Hindlimb muscle (tissue), 1 donor: ENCODE results near the gene SRGAP2C. TPM values are rescaled to one million over a fixed set of nuclear protein-coding genes. Genes with fewer than 3 reads are reported as not detected.
"Not testable (repeated sequence)": the region's sequence is repeated elsewhere in the genome, so short reads cannot be mapped to it uniquely, and the experiment has no call there.

ENCODE experiments used
- DNase-seq: peaks from one replicate; pipeline ENCODE4 v3.0.0-alpha.2; 2013
- polyA plus RNA-seq: library from polyadenylated mRNA; unstranded; fragments of 120-200 nt; gene quantifications from one replicate; pipeline ENCODE4 v1.2.1, GENCODE V29; 2013; ENCODE audit not compliant: insufficient read length

Gene SRGAP2C
- polyA plus RNA-seq, 1 donor = 35.3 TPM

DNA sequence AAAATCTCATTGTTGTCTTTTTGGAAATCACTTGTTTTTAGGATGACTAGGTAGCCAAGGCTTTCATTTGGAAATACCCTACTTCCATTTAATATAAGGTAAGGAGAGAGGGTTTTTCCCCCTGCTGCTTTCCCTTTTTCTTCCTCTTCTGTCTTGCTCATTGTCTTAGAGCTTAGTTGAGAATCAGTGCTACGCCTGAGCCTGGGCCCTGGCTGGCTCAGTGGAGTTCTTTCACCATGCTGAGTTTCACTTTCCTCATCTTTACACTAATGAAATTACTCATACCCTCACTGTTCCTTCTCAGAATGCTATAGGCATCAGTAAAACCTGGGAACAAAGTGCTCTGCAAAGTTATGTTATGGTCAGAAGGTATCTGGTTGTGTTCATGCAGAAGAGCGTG, 154.8 kb downstream of the SRGAP2C start:
- not testable (repeated sequence) for DNase-seq

DNA sequence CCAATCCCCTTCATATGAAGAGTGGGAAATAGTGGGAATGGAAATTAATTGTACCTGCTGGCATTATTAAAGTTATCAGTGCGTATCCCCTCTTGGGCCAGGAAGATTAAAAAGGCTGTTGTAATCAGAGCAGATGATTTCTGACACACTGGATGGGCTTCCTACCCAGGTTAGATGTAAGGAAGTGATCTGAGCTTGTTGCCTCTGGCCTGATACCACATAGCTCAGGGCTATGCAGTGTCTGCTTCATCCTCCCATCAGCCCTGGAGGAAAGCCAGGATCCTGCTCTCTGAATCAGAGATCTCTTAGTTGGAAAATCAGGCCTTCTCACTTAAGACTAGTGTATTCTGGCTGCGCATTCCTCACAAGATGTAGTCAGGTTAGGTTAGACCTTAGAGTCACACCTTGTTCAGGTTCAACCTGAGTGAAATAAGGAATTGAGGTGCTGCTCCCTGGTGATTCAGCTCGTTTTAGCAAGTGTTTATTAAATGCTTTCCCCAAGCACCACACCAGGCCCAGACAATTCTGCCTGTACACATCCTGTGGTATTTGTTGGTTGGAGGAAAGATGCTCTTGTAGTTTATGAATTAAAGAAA, 158.6 kb downstream of the SRGAP2C start:
- not testable (repeated sequence) for DNase-seq

- not testable (repeated sequence) for DNase-seq
Observed at GRCh38 chr1:121344355-121344754, 159.6 kb downstream of the SRGAP2C start.

DNA sequence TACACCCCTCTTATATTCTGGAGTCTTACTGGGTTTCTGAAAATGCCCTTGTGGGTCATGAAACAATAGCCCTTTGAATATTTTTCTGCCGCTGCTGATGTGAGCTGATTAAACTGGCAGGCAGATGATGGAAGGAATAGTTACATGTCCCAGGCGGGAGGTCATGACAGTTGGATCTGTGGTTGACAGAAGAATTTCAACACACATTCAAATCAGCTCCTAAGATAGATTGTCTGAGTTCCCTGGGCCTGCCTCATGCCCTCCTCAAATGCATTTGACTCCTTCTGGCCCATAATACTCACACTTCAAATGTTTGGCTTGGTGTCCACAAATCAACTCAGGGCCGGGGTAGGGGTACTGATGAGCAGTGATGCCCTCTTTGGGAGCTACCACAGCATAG, 161.9 kb downstream of the SRGAP2C start:
- DNase-seq = not testable (repeated sequence)

- not testable (repeated sequence) for DNase-seq
Observed at GRCh38 chr1:121347476-121347875, 162.7 kb downstream of the SRGAP2C start.

DNA sequence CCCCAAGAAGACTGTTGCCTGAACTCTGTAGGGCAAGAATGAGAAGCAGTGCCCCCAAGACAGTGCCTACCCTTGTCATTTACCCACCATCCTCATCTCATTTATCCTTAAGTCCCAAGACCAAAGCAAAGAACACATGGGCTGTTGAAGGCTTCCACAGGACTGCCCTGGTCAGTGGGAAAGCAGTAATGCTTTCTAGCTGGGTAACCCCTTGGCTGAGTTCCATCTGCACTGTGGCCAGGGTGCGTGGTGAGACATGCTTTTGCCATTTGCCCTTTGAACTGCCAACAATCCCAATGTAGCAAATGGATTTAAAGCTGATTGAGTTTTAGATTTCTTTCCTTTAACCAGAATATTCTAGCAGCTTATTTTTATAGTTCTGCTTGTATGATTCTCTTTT, 163.3 kb downstream of the SRGAP2C start:
- DNase-seq = not testable (repeated sequence)

GRCh38 chr1:121349332-121349967, 164.7 kb downstream of the SRGAP2C start:
- not testable (repeated sequence) for DNase-seq

GRCh38 chr1:121355711-121356420, 171.1 kb downstream of the SRGAP2C start:
- not testable (repeated sequence) for DNase-seq

DNA sequence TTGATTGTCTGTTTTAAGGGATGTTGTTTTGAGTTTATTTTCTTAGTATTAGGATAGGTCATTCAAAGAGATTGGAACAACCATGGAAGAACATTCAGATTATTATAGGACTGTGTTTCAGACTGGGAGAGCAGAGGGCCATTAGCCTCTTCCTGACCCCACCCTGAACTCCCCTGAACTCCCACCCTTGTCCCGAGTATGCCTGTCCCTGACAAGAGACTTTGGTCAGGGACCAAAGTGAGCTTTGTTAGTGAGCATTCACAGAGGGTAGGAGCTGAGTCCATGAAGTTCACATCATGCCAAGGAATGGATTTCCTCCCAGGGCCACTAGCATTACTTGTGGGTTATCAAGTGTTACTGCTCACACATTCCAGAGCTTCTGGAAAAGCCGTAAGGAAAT, 172.0 kb downstream of the SRGAP2C start:
- not testable (repeated sequence) for DNase-seq

DNA sequence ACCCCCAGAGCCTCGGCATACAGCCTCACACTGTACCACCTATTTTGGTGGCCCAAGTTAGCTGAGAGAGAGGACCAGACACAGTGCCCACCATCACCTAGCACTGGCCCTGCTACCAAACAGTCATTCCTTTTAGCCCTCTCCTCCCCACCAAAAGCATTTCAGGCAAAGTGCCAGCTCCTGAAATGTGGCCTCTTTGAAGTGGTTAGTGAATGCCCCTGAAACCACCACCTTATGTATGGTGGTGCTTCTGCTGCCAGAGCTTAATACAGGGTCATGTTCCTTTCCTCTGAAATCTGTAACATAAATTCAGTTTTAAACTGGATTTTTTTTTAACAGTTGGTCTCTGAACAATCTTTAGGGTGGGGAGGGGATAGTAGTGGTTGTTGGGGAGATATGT, 175.8 kb downstream of the SRGAP2C start:
- DNase-seq = not testable (repeated sequence)

DNA sequence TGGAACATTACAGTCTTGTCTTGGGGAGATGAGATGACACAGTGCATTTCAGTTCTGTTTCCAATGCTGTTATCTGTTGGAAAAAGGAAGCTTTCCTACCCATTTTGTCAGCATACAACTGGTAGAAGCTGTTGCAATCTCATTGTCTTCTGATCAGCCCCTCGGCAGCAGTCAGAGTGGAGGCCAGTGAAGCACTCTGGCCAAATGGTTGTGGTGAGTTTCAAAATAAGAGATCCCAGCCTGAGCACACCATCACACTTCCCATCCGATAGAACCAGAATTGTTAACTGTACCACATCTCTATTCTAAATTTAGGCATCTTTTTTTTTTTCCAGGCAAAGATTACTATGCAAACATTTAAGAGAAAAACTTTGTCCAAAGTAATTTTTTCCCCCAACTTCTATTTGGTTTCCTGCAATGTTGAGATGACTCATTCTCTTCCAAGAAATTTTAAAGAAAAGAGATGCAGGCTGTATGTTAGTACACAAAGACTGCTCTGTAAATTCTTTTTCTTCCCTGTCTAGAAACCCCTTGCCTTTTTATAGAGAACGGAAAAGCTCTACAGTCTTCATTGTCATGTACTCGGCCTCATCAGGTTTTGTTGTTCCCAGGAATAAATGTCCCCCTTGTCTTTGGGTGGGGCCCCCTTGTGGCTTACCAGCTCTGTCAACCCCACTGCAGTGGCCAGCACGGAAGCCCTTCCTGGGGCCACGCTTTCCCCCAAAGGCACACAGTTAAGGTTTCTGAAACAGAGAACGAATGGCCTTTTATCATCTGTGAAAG, 176.9 kb downstream of the SRGAP2C start:
- not testable (repeated sequence) for DNase-seq

- DNase-seq = not testable (repeated sequence)
Observed at GRCh38 chr1:121362234-121362883, 177.6 kb downstream of the SRGAP2C start.

DNA sequence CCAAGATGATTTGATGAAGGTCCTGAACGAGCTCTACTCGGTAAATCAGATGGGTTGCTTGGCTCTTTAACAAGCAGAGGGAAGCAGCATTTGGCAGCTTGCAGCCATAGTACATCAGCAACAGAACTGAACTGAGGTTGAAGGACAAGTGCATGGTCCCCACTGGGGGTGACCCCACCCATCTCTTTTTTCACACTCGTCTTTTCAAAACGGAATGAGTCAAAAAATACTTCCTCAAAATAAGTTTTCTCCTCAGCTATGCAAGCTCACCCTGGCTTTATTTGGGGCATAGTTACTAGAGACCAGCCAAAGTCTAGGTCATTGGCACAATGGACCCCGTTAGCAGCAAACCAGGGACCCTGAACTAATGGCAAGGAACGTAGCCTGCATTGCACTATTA, 180.5 kb downstream of the SRGAP2C start:
- not testable (repeated sequence) for DNase-seq

- DNase-seq = not testable (repeated sequence)
Observed at GRCh38 chr1:121365723-121366122, 180.9 kb downstream of the SRGAP2C start.

DNA sequence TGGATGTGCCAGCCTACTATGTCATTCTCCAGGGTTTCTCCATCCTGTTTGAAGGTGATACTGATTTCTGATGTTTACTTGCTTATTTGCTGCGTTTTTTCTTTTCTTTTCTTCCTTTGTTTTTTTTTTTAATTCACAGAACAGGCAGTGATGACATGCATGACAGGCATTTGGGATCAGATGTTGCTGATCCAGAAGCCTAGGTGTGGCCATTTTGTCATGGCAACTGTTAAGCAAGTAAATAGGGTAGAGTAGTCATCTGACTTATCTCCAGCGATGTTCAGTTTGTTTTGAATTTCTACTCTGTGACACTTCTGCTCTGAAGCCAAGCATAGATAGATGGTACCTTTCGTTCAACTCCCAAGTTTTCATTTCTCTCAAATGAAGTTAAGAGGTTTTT, 181.4 kb downstream of the SRGAP2C start:
- DNase-seq = not testable (repeated sequence)

DNA sequence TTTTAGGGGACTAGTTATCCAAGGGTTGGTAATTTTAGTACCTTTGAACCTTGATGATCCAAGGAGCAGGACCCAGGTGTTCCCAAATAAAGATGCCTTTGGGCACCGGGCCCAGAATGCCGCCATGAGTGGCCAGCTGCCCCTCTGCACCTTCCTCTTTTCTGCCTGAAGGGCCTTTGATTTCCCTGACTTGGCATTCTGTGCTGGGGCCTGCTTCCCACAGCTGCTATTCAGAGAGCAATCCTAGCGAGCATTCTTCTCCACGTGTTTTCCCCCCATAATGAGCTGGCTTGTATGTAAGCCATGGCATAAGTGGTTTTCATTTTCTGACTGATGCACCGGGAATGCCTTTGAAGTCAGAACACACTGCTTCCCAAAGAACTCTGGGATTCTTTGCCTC, 184.1 kb downstream of the SRGAP2C start:
- DNase-seq = not testable (repeated sequence)

GRCh38 chr1:121369959-121370358, 185.2 kb downstream of the SRGAP2C start:
- not testable (repeated sequence) for DNase-seq

- not testable (repeated sequence) for DNase-seq
Observed at GRCh38 chr1:121374851-121375367, 190.1 kb downstream of the SRGAP2C start.

GRCh38 chr1:121376986-121377385, 192.2 kb downstream of the SRGAP2C start:
- DNase-seq = not testable (repeated sequence)

GRCh38 chr1:121378757-121379156, 194.0 kb downstream of the SRGAP2C start:
- not testable (repeated sequence) for DNase-seq

DNA sequence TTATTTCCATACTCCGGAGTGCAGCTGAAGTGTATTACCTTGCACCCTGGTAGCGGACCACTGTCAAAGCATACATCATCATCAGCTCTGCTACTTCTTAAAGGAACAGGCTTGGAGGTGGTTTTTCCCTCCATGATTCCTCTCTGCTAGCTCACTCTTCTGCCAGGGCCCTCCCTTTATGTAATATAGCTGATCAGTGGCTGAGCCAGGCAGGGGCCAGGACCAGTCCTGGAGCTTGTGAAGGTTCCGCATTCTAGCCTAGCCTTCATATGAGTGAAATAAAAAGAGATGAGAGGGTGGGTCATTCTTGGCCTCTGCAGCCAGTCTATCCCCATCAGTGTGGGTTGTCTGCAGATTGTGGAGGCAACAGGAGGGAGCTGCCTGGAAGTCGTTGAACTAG, 200.0 kb downstream of the SRGAP2C start:
- not testable (repeated sequence) for DNase-seq

GRCh38 chr1:121385162-121385561, 200.4 kb downstream of the SRGAP2C start:
- not testable (repeated sequence) for DNase-seq
